PFSK-1 (cell line): ENCODE results near the gene PIP4K2A.

Source experiments
- FOXP2 ChIP-seq: optimal IDR thresholded peaks from 2 replicates; pipeline ENCODE3; 2011; ENCODE audit warnings: borderline replicate concordance, control low read depth, inconsistent platforms; ENCODE audit not compliant: insufficient read depth; ENCODE audit errors: extremely low read length, extremely low read depth
- POLR2AphosphoS5 ChIP-seq: IDR thresholded peaks from 2 replicates; pipeline ENCODE4 v1.6.1; 2012; ENCODE audit warnings: low read depth, mild to moderate bottlenecking, control low read depth, low read length, moderate library complexity
- REST ChIP-seq, 2 experiments: IDR thresholded peaks; 2 replicates each; pipeline versions ENCODE4 v1.6.1 to v1.8.0; 2011 to 2012; ENCODE audit warnings: low read depth in 2 of 2, low read length in 2 of 2, control low read depth in 1 of 2, inconsistent platforms in 1 of 2, mild to moderate bottlenecking in 1 of 2, moderate library complexity in 1 of 2; ENCODE audit not compliant: insufficient read depth in 1 of 2
- SIN3A ChIP-seq: IDR thresholded peaks from 2 replicates; pipeline ENCODE4 v1.6.1; 2012; ENCODE audit warnings: mild to moderate bottlenecking, low read length, moderate library complexity, borderline replicate concordance; ENCODE audit not compliant: insufficient read depth
- TAF1 ChIP-seq: IDR thresholded peaks from 2 replicates; pipeline ENCODE4 v1.6.1; 2012; ENCODE audit warnings: low read length, control low read depth, borderline replicate concordance; ENCODE audit not compliant: insufficient read depth

GRCh38 chr10:22662733-22663330 is 51.5 kb downstream of the PIP4K2A start:
- TF ChIP-seq POLR2AphosphoS5 (no peak), REST (IDR thresholded peaks at IDR 0.05; ENCODE audit: insufficient read depth in 1 of 2, low read depth in 2 of 2, low read length in 2 of 2) (no peak), SIN3A (no peak), FOXP2 (no peak), TAF1 (no peak)
